Esophagus muscularis mucosa (tissue), 4 donors: ENCODE data around the gene OPTC. TPM values are rescaled to one million over a fixed set of nuclear protein-coding genes. Genes with fewer than 3 reads are reported as not detected.

Source experiments
- DNase-seq: peaks from one replicate; pipeline ENCODE4 v3.0.0-alpha.2; 2017; ENCODE audit errors: extremely low spot score
- H3K27ac ChIP-seq, 4 donors: fragments of 200-600 bp; sonication (generic); replicated peaks in 1 of 4; 1 replicate in 3 of 4; 2 replicates in 1 of 4; pipeline ENCODE4 v1.5.1; 2016 to 2019; ENCODE audit warnings: mild to moderate bottlenecking in 1 of 4
- H3K27me3 ChIP-seq, 4 donors: fragments of 200-600 bp; sonication (generic); one replicate each; pipeline versions ENCODE4 v1.5.1 to v1.6.0; 2016 to 2019
- H3K36me3 ChIP-seq, 4 donors: fragments of 200-600 bp; sonication (generic); one replicate each; pipeline ENCODE4 v1.5.1; 2016 to 2019
- H3K4me1 ChIP-seq, 4 donors: fragments of 200-600 bp; sonication (generic); one replicate each; pipeline ENCODE4 v1.5.1; 2016 to 2019
- H3K4me3 ChIP-seq, 4 donors: fragments of 200-600 bp; sonication (generic); 1 replicate in 2 of 4; 2 replicates in 2 of 4; pipeline ENCODE4 v1.5.1; 2016 to 2019; ENCODE audit warnings: mild to moderate bottlenecking in 4 of 4, moderate library complexity in 1 of 4
- H3K9me3 ChIP-seq, 4 donors: fragments of 200-600 bp; sonication (generic); 1 replicate in 3 of 4; 2 replicates in 1 of 4; pipeline ENCODE4 v1.5.1; 2016 to 2019
- EP300 ChIP-seq: sonication (generic); formaldehyde crosslinking; IDR thresholded peaks from one replicate; pipeline ENCODE4 v1.6.1; 2017; ENCODE audit warnings: antibody characterized with exemption
- POLR2A ChIP-seq: fragments of 450-650 bp; IDR thresholded peaks from one replicate; pipeline ENCODE4 v1.6.1; 2017; ENCODE audit warnings: antibody characterized with exemption, moderate library complexity, mild to moderate bottlenecking, low read depth
- POLR2AphosphoS5 ChIP-seq, 2 donors: sonication (generic); formaldehyde crosslinking; IDR thresholded peaks; one replicate each; pipeline ENCODE4 v1.6.1; 2017; ENCODE audit warnings: antibody characterized with exemption in 2 of 2
- WGBS: methylation state at CpG from one replicate; pipeline ENCODE4 v1.1.5; 2018; 5-methylcytosine and 5-hydroxymethylcytosine counted together
- intact Hi-C: fragments of 100-400 bp; cut with DNase I; formaldehyde crosslinking; loops from one replicate; pipeline ENCODE4 v1.15.1; 2023
- total RNA-seq, 4 donors: library from RNA; depleted of rRNA; stranded (reverse); fragments of >200 nt; gene quantifications; one replicate each; pipeline versions ENCODE4 v1.1.0 to v1.2.1, GENCODE V29; 2016
- TF ChIP-seq, protein P1 (sequence below), 3 experiments: fragments of 200-600 bp in 2 of 3; fragments of 450-650 bp in 1 of 3; sonication (generic) in 2 of 3; IDR thresholded peaks; one replicate each; pipeline ENCODE4 v1.5.1; 2017 to 2019; ENCODE audit warnings: antibody characterized with exemption in 3 of 3, mild to moderate bottlenecking in 2 of 3, moderate library complexity in 1 of 3

The OPTC gene
- total RNA-seq, 4 donors from 2014 or later: not detected

DNA sequence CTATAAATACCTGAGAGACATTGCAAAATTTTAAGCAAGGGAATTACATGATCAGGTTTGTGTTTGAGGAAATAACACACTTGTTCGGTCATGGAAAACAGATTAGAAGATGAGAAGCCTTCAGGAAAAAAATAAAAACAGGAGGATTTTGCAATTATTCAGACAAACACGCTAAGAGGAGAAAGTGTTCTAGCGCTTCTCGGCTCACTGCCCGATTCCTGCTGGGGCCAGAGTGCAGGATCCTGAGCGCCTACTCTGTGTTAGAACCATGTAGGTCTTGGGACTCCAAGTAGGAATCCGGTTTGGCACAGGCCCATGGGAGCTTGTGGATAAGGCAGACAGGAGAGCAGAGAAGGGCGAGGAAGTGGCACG lies 26.4 kb upstream of the OPTC start:
- peak overlapping the region; percentile 92 to 96 (median 94) for H3K27ac ChIP-seq
- peaks cover 44 to 73% (median 69%) of the 10 kb centered on the region in 4 donors for H3K4me1 ChIP-seq
- 62% methylated on average over 9 of the region's 9 CpGs for WGBS
- intact Hi-C loops: no loop called here
- H3K9me3 ChIP-seq: no peaks in the 10 kb centered on the region
- H3K27me3 ChIP-seq: no peaks in the 10 kb centered on the region
- no peak overlapping the region for H3K4me3 ChIP-seq
- DNase-seq: no peak
- peak; percentile 54 to 56 for TF ChIP-seq POLR2AphosphoS5 (IDR thresholded peaks at IDR 0.05)
- TF ChIP-seq, protein P1, sequence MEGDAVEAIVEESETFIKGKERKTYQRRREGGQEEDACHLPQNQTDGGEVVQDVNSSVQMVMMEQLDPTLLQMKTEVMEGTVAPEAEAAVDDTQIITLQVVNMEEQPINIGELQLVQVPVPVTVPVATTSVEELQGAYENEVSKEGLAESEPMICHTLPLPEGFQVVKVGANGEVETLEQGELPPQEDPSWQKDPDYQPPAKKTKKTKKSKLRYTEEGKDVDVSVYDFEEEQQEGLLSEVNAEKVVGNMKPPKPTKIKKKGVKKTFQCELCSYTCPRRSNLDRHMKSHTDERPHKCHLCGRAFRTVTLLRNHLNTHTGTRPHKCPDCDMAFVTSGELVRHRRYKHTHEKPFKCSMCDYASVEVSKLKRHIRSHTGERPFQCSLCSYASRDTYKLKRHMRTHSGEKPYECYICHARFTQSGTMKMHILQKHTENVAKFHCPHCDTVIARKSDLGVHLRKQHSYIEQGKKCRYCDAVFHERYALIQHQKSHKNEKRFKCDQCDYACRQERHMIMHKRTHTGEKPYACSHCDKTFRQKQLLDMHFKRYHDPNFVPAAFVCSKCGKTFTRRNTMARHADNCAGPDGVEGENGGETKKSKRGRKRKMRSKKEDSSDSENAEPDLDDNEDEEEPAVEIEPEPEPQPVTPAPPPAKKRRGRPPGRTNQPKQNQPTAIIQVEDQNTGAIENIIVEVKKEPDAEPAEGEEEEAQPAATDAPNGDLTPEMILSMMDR (IDR thresholded peaks at IDR 0.05): no peak
- TF ChIP-seq POLR2A: no peak
- TF ChIP-seq EP300: no peak
- H3K36me3 ChIP-seq: no peaks in the 10 kb centered on the region

GRCh38 chr1:203468326-203468725 lies 25.6 kb upstream of the OPTC start:
- 100% methylated on average over 2 of the region's 2 CpGs for WGBS
- Histone ChIP-seq H3K4me1 (peaks cover 41 to 65% (median 61%) of the 10 kb centered on the region in 4 donors), H3K9me3 (no peaks in the 10 kb centered on the region), H3K4me3 (no peak overlapping the region), H3K27ac (peak overlapping the region; percentile 92 to 96 (median 94)), H3K27me3 (no peaks in the 10 kb centered on the region), H3K36me3 (no peaks in the 10 kb centered on the region)
- DNase-seq: no peak
- no peak for TF ChIP-seq POLR2A
- TF ChIP-seq, protein P1 (IDR thresholded peaks at IDR 0.05): no peak
- TF ChIP-seq EP300: no peak
- no peak for TF ChIP-seq POLR2AphosphoS5 (IDR thresholded peaks at IDR 0.05)
- intact Hi-C loops: no loop called here

- no peak for DNase-seq
- TF ChIP-seq EP300: no peak
- TF ChIP-seq POLR2AphosphoS5 (IDR thresholded peaks at IDR 0.05): no peak
- TF ChIP-seq POLR2A: no peak
- TF ChIP-seq, protein P1 (IDR thresholded peaks at IDR 0.05): no peak
- Histone ChIP-seq H3K9me3 (no peaks in the 10 kb centered on the region), H3K36me3 (no peaks in the 10 kb centered on the region), H3K4me3 (no peak overlapping the region), H3K27me3 (no peaks in the 10 kb centered on the region), H3K27ac (no peak overlapping the region), H3K4me1 (peaks cover 32 to 62% (median 59%) of the 10 kb centered on the region in 4 donors)
- WGBS: 65% methylated on average over 5 of the region's 5 CpGs
- intact Hi-C loops: no loop called here
These were observed 23.7 kb upstream of the OPTC start for GRCh38 chr1:203470240-203470639.

DNA sequence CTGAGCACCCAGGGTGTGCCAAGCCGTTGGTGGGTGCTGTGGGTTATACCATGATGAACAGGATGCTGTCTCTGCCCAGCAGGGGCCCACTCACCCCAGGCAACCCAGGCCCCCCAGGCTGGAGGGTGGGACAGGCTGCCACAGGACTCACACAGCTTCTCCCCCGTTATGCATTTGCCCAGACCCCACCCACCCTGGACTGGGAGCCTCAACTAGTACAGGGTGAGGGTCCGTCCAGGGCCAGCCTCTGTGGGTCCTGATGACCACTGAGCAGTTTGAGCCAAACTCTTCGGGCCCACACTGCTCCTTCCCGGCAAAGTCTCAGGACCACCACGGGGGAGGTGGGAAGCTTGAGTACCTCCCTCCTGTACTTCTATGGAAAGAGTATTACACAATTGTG lies 22.1 kb upstream of the OPTC start:
- Histone ChIP-seq H3K36me3 (no peaks in the 10 kb centered on the region), H3K4me1 (peaks cover 17 to 48% (median 45%) of the 10 kb centered on the region in 4 donors), H3K27me3 (no peaks in the 10 kb centered on the region), H3K9me3 (no peaks in the 10 kb centered on the region), H3K4me3 (no peak overlapping the region), H3K27ac (no peak overlapping the region)
- 88% methylated on average over 4 of the region's 6 CpGs for WGBS
- intact Hi-C loops: no loop called here
- DNase-seq: no peak
- TF ChIP-seq, protein P1 (IDR thresholded peaks at IDR 0.05): no peak
- TF ChIP-seq POLR2AphosphoS5 (IDR thresholded peaks at IDR 0.05) (no peak), EP300 (no peak), POLR2A (no peak)

GRCh38 chr1:203473281-203473680 lies 20.7 kb upstream of the OPTC start:
- Histone ChIP-seq H3K27me3 (no peaks in the 10 kb centered on the region), H3K4me3 (no peak overlapping the region), H3K36me3 (no peaks in the 10 kb centered on the region), H3K4me1 (peaks cover 5 to 44% (median 44%) of the 10 kb centered on the region in 4 donors), H3K9me3 (no peaks in the 10 kb centered on the region), H3K27ac (peak overlapping the region in 3 of 4 donors; percentile 88 to 94 (median 92))
- intact Hi-C loops: no loop called here
- TF ChIP-seq, protein P1 (IDR thresholded peaks at IDR 0.05): no peak
- no peak for TF ChIP-seq POLR2AphosphoS5 (IDR thresholded peaks at IDR 0.05)
- no peak for TF ChIP-seq POLR2A
- TF ChIP-seq EP300: no peak
- DNase-seq: no peak
- 78% methylated on average over 4 of the region's 4 CpGs for WGBS
